GM12875 (cell line): ENCODE data around the gene UQCRC2.

Experiments
- H3K4me3 ChIP-seq: one replicate; pipeline ENCODE4 v1.5.1; 2011; ENCODE audit warnings: low read depth, low read length, control low read depth
- TF ChIP-seq, protein P1 (sequence below): IDR thresholded peaks from 2 replicates; pipeline ENCODE4 v1.5.1; 2011; ENCODE audit warnings: low read depth, mild to moderate bottlenecking, control low read depth, inconsistent platforms, low read length, moderate library complexity, borderline replicate concordance; ENCODE audit not compliant: insufficient read depth

Gene UQCRC2

DNA sequence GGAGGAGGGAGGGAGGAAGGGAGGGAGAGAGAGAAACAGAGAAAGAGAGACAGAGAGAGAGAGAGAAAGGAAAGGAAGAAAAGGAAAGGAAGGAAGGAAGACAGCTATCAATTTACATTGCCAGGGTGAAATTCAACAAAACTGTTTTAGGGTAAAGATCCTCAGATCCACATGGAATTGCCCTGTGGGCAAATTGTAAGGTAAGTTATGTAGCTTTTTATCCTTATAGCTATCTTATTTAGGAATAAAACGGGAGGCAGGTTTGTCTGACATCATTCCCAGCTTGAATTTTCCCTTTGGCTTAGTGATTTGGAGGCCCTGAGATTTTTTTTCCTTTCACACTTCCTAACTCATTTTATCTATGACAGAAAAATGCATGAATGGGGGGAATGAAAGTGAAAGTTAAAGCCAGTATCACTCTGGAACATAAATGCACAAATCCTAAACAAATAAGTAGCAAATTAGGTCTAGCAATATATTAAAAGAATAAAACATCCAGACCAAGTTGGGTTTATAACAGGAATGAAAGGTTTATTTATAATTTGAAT, 3.4 kb upstream of the UQCRC2 start:
- H3K4me3 ChIP-seq, result no peak overlapping the region
- TF ChIP-seq, protein P1, sequence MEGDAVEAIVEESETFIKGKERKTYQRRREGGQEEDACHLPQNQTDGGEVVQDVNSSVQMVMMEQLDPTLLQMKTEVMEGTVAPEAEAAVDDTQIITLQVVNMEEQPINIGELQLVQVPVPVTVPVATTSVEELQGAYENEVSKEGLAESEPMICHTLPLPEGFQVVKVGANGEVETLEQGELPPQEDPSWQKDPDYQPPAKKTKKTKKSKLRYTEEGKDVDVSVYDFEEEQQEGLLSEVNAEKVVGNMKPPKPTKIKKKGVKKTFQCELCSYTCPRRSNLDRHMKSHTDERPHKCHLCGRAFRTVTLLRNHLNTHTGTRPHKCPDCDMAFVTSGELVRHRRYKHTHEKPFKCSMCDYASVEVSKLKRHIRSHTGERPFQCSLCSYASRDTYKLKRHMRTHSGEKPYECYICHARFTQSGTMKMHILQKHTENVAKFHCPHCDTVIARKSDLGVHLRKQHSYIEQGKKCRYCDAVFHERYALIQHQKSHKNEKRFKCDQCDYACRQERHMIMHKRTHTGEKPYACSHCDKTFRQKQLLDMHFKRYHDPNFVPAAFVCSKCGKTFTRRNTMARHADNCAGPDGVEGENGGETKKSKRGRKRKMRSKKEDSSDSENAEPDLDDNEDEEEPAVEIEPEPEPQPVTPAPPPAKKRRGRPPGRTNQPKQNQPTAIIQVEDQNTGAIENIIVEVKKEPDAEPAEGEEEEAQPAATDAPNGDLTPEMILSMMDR, result no peak

DNA sequence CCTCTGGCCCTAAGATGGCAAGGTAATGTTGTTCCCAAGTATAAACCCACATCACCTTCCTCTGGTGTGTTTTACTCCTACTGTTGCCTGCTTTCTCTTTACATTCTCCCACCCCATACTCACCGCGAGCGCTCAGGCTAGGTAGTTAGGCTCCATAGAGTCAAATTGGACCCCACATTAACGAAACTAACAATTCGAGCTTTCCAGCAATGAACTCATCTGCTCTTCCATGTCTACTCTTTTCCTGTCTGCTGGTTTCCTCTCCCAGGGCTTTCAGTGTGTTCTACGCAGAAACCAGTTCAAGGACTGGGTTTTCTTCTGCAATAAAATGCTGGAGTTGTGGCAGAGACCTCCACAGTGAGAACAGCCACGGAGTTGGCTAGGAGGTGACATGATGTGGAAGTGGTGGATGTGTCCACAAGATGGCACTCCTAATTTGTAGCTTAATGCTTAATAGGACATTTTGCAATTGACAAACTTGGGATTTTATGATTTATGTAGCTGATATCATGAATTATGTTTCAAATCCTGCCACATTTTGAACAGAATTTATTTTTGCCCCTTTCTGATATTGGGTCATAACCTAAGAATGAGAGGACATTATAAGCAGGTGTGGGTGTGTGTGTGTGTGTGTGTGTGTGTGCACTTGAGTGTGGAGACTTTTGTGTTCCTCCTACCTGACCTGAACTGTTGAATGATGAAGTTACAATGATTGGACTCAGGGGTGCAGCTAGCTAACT, 2.2 kb upstream of the UQCRC2 start:
- TF ChIP-seq, protein P1, result peak; percentile 37; the same call in 1 of the 2 replicates
- H3K4me3 ChIP-seq, result no peak overlapping the region

DNA sequence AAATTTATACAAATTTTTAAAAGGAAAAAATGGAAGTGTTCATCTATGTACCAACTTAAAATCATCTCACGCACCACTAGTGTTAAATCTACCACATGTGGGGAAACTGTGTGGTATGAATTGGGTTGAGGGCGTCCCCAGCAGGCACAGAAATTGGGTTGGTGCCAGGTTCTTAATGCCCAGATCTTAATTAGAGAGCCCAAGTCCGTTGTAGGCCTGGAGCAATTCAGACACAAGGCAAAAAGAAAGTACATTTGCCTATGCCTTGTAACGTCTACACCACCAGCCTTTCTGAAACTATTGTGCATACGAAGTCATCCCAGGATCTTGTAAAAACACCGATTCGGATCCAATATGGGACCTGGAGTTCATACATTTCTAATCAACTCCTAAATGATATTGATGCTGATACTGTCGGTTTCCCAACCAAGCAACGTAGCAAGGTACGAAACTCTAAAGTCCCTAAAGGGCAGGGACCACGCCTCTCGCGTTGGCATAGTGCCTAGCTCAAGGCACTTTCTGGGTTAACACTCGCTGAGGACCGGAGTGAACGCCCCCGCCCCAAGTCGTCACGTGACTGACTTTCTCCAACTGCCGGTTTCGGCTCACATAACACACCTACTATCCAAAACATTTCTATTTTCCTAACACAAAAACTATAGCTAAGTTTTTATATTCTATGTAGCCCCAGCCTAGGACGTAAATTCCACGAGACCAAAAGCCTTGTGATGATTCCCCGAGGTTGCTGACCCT, 945 bp upstream of the UQCRC2 start:
- H3K4me3 ChIP-seq, result peak overlapping the region; percentile 65
- TF ChIP-seq, protein P1, result no peak

DNA sequence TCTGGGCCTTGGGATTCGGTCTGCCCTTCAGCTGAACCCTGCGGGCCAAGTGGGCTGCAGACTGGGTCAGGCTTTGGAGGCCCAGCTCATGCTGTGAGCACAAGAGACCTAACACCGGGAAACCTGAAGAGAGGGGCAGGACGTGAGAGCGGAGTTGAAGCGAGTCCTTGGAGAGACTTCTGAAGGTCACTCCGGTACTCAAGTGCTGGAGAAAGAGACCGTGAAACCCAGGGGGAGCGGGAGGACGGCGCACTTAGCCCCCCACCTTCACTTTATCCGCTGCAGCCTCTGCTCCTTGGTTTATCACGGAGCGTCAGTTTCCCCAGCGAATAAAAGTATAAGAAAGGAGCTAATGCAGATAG, 361 bp downstream of the UQCRC2 start:
- TF ChIP-seq, protein P1, result no peak

DNA sequence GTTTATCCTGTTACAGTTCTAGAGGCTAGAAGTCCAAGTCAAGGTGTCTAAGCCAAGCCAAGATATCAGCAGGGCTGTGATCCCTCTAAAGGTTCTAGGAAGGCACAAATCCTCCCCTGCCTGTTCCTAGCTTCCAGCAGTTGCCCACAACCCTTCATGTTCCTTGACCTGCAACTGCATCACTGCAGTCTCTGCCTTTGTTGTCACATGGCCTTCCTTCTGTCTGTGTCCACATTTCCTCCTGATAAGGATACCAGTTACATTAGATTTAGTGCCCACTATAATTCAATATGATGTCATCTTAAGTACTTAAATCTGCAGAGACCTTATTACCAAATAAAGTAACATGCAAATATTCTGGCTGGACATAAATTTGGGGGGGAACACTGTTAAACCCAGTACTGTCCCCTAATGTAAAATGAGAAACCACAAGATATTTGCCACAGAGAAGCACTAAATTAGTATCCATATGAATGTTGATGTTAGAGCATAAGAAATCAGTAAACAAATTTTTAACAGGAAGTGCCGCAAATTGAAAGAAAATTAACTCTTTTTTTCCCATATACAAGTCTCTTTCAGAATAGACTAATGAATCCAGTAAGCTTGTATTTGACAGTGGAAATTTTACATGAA, 4.7 kb downstream of the UQCRC2 start:
- TF ChIP-seq, protein P1, result no peak
- no peak overlapping the region for H3K4me3 ChIP-seq

More for the DNA sequence above, 361 bp downstream of the UQCRC2 start:
- H3K4me3 ChIP-seq, result peak overlapping the region; percentile 65

DNA sequence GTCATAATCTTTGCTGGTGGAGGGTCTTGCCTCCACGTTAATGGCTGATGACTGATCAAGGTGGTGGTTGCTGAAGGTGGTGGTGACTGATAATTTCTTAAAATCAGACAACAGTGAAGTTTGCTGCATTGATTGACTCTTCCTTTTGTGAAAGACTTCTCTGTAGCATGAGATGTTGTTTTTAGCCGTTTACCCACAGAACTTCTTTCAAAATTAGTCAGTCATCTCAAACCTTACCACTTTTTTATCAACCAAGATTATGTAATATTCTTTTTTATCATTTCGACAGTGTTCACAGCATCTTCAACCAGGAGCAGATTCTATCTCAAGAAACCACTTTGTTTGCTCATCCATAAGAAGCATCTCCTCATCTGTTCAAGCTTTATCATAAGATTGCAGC, 5.9 kb downstream of the UQCRC2 start:
- TF ChIP-seq, protein P1, result no peak
- H3K4me3 ChIP-seq, result no peak overlapping the region
